Fibroblast of skin of left quadriceps (primary cell): ENCODE data around the gene FBXO41.
"Not testable (repeated sequence)": the region's sequence is repeated elsewhere in the genome, so short reads cannot be mapped to it uniquely, and the experiment has no call there.

Experiments
- DNase-seq, 2 experiments: peaks; one replicate each; pipeline ENCODE4 v3.0.0-alpha.2; 2013; ENCODE audit warnings: low read depth in 2 of 2

FBXO41 gene

DNA sequence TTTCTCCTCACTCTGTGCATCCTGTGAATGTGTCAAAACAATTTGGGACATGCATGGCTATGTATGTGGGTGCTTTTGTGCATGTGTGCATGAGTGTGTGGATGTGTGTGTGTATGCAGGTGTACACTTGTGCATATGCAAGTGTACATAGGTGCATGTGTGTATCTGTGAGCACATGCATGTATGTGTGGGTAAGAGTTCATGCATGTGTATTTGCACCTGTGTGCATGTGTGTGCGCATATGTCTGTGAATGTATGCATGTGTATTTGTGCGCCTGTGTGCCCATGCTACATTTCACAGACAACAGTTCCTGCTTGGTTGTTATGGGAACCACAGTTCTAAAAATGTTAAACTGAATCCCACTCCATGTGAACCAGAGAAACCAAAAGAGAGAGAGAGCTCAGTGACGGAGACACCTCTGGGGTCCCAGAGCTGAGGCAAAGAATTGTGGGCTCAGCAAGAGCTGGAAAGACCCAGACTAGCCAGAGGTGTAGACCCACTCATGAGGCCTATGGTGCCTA, 1.9 kb upstream of the FBXO41 start:
- no peak for DNase-seq

DNA sequence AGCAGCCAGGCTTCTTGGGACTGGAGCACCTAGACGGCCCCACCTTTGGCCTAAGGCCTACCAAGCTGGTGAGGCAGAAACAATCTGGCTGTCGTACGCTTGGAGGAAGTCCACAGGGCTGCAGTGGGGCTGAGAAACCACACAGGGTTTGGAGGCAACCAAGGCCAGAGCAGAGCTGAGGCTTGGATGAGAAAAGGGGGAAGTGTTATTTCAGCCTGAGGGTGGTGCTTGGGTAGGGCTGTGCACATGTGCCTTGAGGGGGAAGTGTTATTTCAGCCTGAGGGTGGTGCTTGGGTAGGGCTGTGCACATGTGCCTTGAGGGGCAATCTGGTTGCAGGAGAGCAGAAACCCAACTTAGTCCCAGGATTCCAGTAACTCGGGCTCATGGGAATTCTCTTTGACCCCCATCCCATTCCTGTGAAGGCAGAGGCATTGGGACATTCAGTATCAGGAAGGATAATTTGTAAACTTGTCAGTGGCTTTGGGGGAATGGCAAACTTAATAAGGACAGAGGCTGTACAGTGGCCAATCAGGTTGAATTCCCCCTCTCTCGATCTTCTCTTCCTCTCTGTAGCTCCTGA, 971 bp upstream of the FBXO41 start:
- no peak for DNase-seq

DNA sequence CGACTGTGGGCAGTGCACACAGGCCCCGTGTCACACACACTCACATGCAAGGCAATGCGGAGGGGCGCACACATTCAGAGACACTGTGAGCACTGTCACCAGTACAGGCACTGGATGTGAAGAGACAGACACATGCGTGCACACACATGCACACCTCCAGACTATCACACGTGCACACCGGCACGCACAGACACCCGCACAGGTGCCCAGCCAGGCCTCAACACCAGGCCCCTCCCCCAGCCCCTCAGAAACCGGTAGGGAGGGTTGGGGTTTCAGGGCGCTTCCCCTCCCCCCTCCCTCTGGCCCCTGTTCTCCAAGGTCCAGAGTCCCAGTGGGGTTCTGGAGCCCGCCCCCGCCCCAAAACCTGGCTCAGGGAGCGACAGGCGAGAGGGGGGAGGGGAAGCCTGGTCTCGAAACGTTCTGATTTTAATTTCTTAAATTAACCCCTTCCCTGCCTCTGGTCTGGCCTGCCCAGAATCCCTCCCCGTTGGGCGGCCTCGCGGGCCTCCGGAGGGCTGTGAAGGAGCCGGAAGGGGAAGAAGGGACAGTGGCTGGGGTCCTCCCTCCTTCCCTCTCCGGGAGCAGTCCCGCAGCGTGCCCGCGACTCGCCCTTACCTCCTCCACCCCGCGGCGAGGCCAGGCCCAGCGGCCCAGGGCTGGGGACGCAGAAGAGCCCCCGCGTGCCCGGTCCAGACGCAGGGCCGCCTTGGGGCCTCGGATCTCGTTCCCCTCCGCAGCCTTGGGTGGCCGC, 558 bp downstream of the FBXO41 start:
- no peak for DNase-seq

DNA sequence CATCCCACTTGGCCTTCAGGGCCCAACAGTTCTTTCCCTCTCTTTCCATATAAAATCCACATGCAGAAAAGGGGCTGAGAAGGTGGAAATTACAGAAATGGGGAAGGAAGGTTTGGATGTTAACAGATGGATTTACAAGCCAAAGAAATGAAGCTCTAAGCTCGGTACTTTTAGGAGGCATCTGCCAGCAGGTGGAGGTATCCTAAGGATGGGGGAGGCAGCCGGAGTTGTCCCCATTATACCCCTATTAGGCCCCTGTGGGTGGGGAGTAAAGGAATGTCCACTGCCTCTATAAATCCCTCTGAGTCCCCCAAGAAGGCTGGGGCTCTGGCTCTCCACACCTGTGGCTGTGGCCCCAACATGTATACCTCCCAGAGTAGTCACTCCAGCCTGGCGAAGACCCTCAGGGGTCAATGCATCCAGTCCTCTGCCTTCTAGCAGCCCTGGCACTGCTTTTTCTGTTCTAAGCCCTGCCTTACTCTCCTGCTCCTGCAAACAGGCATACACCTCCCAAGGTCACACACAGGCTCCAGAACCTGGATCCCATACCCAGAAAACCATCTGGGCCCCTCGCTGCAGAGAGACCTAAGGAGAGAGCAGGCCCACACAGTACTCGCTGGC, 1.2 kb downstream of the FBXO41 start:
- DNase-seq: no peak

DNA sequence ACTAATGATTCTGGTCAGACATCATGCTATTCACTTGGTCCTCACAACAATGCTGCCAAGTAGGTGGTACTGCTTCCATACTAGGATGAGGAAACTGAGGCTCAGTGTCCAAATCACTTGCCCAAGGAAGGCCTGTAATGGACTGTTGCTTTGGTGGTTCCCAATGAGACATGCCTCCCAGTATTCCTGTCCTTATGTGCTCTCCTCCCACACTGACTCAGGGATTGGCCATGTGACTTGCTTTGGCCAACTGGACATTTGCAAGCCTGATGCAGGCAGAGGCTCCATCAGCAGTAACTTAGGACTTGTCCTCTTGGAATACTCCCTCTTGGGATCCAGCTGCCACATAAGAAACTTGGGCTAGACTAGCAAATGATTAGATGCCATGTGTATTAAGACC, 3.0 kb downstream of the FBXO41 start:
- DNase-seq: no peak

DNA sequence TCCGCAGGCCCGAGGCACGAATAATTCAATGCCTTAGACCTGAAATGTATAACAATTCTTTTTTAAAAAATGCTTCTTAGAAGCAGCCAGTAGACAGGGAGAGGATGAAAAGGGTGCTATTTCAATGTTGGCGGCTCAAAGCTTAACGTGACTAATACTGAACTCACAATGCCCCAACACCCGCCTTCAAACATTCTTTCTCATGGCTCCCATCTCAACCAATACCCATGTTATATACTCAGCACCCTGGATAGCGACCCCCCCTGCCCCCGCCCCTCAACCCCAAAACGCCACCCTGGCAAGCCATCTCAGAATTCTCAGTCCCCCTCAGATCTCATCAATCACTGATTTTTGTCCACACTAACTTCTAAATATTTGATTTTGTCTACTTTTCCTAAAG, 4.4 kb downstream of the FBXO41 start:
- DNase-seq: no peak

DNA sequence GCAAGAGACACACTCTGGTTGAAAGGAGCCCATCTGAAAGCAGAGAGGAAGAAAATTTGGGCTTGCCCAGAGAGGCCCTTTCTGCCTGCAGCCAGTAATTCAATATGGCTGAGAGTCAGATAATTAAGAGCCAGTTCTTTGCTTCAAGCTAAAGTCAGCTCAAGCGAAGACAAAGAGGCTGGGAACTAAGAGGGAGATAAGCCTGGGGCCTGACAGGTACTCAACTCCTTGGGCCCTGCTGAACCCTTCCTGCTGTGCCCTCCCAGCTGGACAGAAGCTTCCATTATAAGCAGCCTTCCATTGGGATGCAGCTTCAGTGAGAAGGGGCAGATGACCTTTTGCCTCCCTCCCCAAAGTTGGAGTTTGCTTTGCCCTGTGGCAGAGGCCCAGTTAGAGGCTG, 12.0 kb downstream of the FBXO41 start:
- no peak for DNase-seq

DNA sequence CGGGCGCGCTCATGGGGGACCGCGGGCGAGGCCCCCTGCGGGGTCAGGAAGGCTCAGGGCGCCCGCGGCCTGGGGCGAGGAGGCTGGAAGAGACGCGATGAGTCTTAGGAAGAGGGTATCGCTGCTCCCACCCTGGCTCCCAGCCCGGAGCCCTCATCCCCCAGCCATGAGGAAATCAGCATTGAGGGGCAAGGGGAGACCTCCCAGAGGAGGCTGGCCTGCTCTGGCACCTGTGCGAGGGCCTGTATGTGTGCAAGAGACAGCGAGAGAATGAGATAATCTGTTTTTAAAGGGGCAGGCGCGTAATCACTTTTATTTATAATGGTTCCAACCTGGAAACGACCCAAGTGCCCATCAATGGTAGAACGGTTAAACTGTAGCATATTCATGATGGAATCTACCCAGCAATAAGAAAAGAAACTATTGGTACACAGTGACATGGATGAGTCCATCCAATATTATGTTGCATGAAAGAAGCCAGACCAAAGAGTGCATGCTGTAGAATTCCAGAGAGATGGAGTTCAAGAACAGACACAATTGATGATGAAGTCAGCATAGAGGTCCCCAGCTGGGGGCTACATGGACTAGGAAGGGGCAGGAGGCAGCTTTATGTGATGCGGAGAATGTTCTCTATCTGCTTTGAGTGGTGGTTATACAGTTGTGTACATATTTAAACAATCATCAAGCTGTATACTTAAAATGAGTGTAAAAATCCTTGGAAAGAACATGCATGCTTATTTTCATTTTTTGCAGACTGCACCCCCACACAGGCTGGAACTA, 14.4 kb downstream of the FBXO41 start:
- no peak for DNase-seq

- DNase-seq: no peak
Observed at GRCh38 chr2:73268830-73269685, 15.2 kb downstream of the FBXO41 start.

GRCh38 chr2:73268366-73268829, 15.9 kb downstream of the FBXO41 start:
- no peak for DNase-seq

GRCh38 chr2:73267008-73267407, 17.3 kb downstream of the FBXO41 start:
- DNase-seq: no peak

DNA sequence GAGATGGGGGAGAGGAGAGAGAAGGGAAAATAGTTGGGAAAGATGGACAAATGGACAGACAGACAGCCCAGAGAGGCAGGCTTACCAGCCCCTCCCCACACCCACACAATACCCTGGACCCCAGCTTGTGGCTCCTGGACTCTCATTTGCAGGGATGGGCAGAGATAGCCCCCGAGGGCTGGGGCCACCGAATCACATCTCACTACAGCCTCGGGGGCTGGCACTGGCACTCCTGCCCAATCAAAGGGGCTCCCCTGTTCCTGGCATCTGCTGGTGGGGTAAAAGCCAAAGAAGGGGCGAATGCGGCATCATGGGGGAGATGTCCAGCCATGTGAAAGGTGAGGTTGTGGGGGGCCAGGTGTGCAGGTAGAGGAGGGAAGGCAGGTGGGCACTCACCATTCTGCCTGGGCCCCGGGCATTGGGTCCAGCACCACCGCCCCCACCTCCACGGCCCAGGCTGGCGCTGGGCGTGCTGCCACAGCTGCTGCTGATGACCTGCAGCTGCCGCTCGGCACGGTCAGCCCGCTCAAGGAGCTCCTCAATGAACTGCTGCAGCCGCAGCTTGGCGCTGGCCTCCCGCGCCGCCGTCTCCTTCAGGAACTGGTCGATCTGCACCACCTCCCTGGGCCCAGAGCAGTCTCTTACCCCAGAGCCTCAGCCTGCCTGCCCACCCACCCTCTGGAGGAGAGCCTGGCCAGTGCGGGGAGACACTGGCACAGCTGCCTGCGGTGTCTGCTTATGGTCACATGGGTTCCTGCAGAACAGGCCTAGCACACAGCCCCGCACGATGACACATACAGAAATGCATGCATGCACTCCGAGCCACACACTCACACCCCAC, 18.0 kb downstream of the FBXO41 start:
- DNase-seq: no peak

- no peak for DNase-seq
Observed at GRCh38 chr2:73265298-73266060, 18.8 kb downstream of the FBXO41 start.

DNA sequence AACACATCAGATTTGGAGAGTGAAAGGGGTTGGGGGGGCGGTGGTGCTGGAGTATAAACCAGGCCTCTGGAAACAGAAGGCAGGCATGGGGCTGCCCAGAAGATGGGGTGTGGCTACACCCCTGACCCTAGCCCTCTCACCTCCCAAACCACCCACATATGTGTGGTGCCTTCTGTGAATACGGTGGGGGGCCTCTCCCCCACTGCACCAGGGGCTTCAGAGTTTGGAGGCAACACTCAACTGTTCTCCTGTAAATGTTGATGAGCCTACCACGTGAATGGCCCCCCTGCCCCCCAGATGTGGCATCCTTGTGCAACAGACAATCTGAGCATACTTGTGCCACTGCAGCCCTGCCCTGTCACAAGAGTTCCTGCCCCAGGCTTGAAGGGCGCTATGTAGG, 19.5 kb downstream of the FBXO41 start:
- DNase-seq: no peak

GRCh38 chr2:73264332-73264606, 20.0 kb downstream of the FBXO41 start:
- DNase-seq: no peak

- DNase-seq: no peak
Observed at GRCh38 chr2:73263540-73264331, 20.5 kb downstream of the FBXO41 start.

GRCh38 chr2:73262691-73263429, 21.4 kb downstream of the FBXO41 start:
- not testable (repeated sequence) for DNase-seq

DNA sequence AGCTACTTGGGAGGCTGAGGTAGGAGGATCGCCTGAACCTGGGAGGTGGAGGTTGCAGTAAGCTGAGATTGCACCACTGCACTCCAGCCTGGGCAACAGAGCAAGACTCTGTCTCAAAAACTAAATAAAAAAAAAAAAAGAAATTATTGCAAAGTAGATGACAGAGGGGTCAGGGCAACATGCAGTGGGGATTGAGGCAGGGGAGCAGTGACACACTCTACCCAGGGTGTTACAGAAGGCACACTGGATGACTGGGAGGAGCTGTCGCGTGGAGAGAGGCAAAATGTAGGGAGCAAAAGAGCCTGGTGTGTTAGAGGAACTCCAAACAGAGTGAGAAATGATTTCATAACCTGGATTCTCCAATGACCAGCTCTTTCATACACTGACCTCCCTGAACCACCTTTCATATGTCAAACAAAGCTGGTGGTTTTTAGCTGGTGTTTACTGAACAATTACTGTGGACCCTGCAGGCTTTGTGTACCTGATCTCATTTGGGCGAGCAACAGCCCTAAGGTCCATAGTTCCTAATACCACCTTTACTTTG, 22.1 kb downstream of the FBXO41 start:
- no peak for DNase-seq
